Ovary (tissue), 9 donors: ENCODE measurements around the gene LRRC19. TPM values are rescaled to one million over a fixed set of nuclear protein-coding genes. Genes with fewer than 3 reads are reported as not detected.

Experiments
- DNase-seq, 5 donors: peaks; one replicate each; pipeline ENCODE4 v3.0.0-alpha.2; 2019 to 2020
- H3K27ac ChIP-seq, 2 donors: fragments of 200-600 bp; one replicate each; pipeline versions ENCODE4 v1.5.1 to v1.8.0; 2019 to 2022
- H3K27me3 ChIP-seq: fragments of 200-600 bp; one replicate; pipeline ENCODE4 v1.8.0; 2022
- H3K36me3 ChIP-seq: fragments of 200-600 bp; sonication (generic); one replicate; pipeline ENCODE4 v1.5.1; 2019
- H3K4me1 ChIP-seq: one replicate; pipeline ENCODE4 v1.8.1; 2013; ENCODE audit warnings: mild to moderate bottlenecking, moderate library complexity; ENCODE audit not compliant: insufficient read depth
- H3K4me3 ChIP-seq: fragments of 200-600 bp; sonication (generic); one replicate; pipeline ENCODE4 v1.5.1; 2017
- H3K9me3 ChIP-seq, 2 donors: fragments of 200-600 bp in 1 of 2; sonication (generic) in 1 of 2; one replicate each; pipeline versions ENCODE4 v1.5.1 to v1.8.1; 2013 to 2019; ENCODE audit warnings: mild to moderate bottlenecking in 1 of 2, moderate library complexity in 1 of 2
- CTCF ChIP-seq, 3 donors: fragments of 450-650 bp in 2 of 3; fragments of 200-600 bp in 1 of 3; IDR thresholded peaks; one replicate each; pipeline versions ENCODE4 v1.5.1 to v1.8.0; 2016 to 2022; ENCODE audit warnings: antibody characterized with exemption in 3 of 3, mild to moderate bottlenecking in 1 of 3
- EP300 ChIP-seq: sonication (generic); formaldehyde crosslinking; IDR thresholded peaks from one replicate; pipeline ENCODE4 v1.6.1; 2017; ENCODE audit warnings: antibody characterized with exemption
- POLR2A ChIP-seq: fragments of 450-650 bp; IDR thresholded peaks from one replicate; pipeline ENCODE4 v1.6.1; 2017; ENCODE audit warnings: antibody characterized with exemption, mild to moderate bottlenecking, moderate library complexity
- WGBS, 3 donors: extraction: QIAGEN DNeasy Blood & Tissue Kit in 1 of 3; methylation state at CpG; one replicate each; pipeline versions ENCODE4 v1.1.5 to v1.1.7; 2013 to 2017; 5-methylcytosine and 5-hydroxymethylcytosine counted together
- intact Hi-C, 4 donors: fragments of 100-400 bp; cut with DNase I; formaldehyde crosslinking; loops; one replicate each; pipeline versions ENCODE4 v1.11.0 to v1.15.1; 2022 to 2023
- polyA plus RNA-seq, 2 donors: library from polyadenylated mRNA; stranded (reverse); fragments of 200-250 nt in 1 of 2; fragments of 350-450 nt in 1 of 2; fragmentation: Illumina TruSeq in 1 of 2; extraction: RNeasy Lipid Tissue Mini Kit (QIAGEN cat#74804) in 1 of 2; gene quantifications; one replicate each; pipeline ENCODE4 v1.2.3, GENCODE V29; 2013 to 2014
- total RNA-seq, 7 donors: library from RNA; depleted of rRNA in 2 of 7; stranded (reverse); fragments of >200 nt in 2 of 7; fragmentation: NEBNext Ultra II Directional in 3 of 7; extraction: Animal tissue kit (Norgen Biotek cat#: 25700) in 3 of 7; gene quantifications; one replicate each; pipeline versions ENCODE4 v1.1.0 to v1.2.4, GENCODE V29; 2016 to 2023
- donor health status: DM: no; HTN: no; CAD: no; lungs with moderate emphysema.
- donor health status: DM: no; HTN: no; CAD: no.
- donor health status: Bipolar disorder and iron deficiency.
- donor health status: DM: yes; HTN: yes; CAD: no.
- donor health status: DM: no; HTN: no; CAD: no.
- donor health status: DM: yes; HTN: yes; CAD: no.

LRRC19 gene
- total and polyA plus RNA-seq, 9 donors = 0.08 TPM; not detected in 8

GRCh38 chr9:27019589-27019988, 14.1 kb upstream of the LRRC19 start:
- Histone ChIP-seq H3K9me3 (no peaks in the 10 kb centered on the region), H3K4me3 (no peak overlapping the region), H3K4me1 (no peaks in the 10 kb centered on the region), H3K27ac (no peak overlapping the region), H3K27me3 (no peaks in the 10 kb centered on the region), H3K36me3 (no peaks in the 10 kb centered on the region)
- DNase-seq = no peak
- TF ChIP-seq CTCF (IDR thresholded peaks at IDR 0.05) (no peak), POLR2A (no peak), EP300 (no peak)
- intact Hi-C loops = no loop called here

GRCh38 chr9:27003426-27004077, 1.9 kb downstream of the LRRC19 start:
- WGBS, 3 donors = 93 to 95% (median 95%) methylated on average over 3 of the region's 3 CpGs

GRCh38 chr9:26995810-26996209, 9.7 kb downstream of the LRRC19 start:
- 77 to 86% (median 84%) methylated on average over 2 of the region's 2 CpGs for WGBS, 3 donors
- intact Hi-C loops = no loop called here
- H3K27ac ChIP-seq = no peak overlapping the region

More at GRCh38 chr9:27003426-27004077, 1.9 kb downstream of the LRRC19 start:
- TF ChIP-seq CTCF (IDR thresholded peaks at IDR 0.05) (no peak), POLR2A (no peak), EP300 (no peak)
- no peaks in the 10 kb centered on the region for H3K27me3 ChIP-seq
- H3K27ac ChIP-seq = no peak overlapping the region
- H3K4me1 ChIP-seq = no peaks in the 10 kb centered on the region
- H3K36me3 ChIP-seq = no peaks in the 10 kb centered on the region
- DNase-seq = no peak
- no peak overlapping the region for H3K4me3 ChIP-seq
- intact Hi-C loops = no loop called here
- H3K9me3 ChIP-seq = no peaks in the 10 kb centered on the region

GRCh38 chr9:26983340-26983739, 22.1 kb downstream of the LRRC19 start:
- H3K4me3 ChIP-seq = no peak overlapping the region
- no peak overlapping the region for H3K27ac ChIP-seq
- no peak for DNase-seq
- no peaks in the 10 kb centered on the region for H3K9me3 ChIP-seq
- no peaks in the 10 kb centered on the region for H3K4me1 ChIP-seq
- 38 to 63% (median 41%) methylated on average over 1 of the region's 1 CpG for WGBS, 3 donors
- intact Hi-C loops = no loop called here
- H3K36me3 ChIP-seq = no peaks in the 10 kb centered on the region
- no peaks in the 10 kb centered on the region for H3K27me3 ChIP-seq
- TF ChIP-seq CTCF (IDR thresholded peaks at IDR 0.05) (no peak), EP300 (no peak)

More at GRCh38 chr9:26995810-26996209, 9.7 kb downstream of the LRRC19 start:
- Histone ChIP-seq H3K27me3 (no peaks in the 10 kb centered on the region), H3K4me3 (no peak overlapping the region), H3K36me3 (no peaks in the 10 kb centered on the region), H3K9me3 (no peaks in the 10 kb centered on the region), H3K4me1 (no peaks in the 10 kb centered on the region)
- TF ChIP-seq EP300 = no peak
- no peak for TF ChIP-seq CTCF (IDR thresholded peaks at IDR 0.05)
- TF ChIP-seq POLR2A = no peak
- no peak for DNase-seq
